Uterus (tissue), 4 donors: ENCODE measurements around the gene SMIM33. TPM values are rescaled to one million over a fixed set of nuclear protein-coding genes. Genes with fewer than 3 reads are reported as not detected.

Experiments
- DNase-seq, 2 donors: peaks; one replicate each; pipeline ENCODE4 v3.0.0-alpha.2; 2019 to 2020
- H3K27ac ChIP-seq, 2 donors: fragments of 200-600 bp; sonication (generic); 1 replicate in 1 of 2; 2 replicates in 1 of 2; pipeline ENCODE4 v1.5.1; 2016 to 2018
- H3K27me3 ChIP-seq, 2 donors: fragments of 200-600 bp; sonication (generic); one replicate each; pipeline ENCODE4 v1.5.1; 2018 to 2019; ENCODE audit warnings: control low read depth in 1 of 2
- H3K36me3 ChIP-seq, 2 donors: fragments of 200-600 bp; sonication (generic); one replicate each; pipeline ENCODE4 v1.5.1; 2019; ENCODE audit warnings: control low read depth in 1 of 2
- H3K4me1 ChIP-seq, 2 donors: fragments of 200-600 bp; sonication (generic); one replicate each; pipeline ENCODE4 v1.5.1; 2018 to 2019; ENCODE audit warnings: control low read depth in 1 of 2
- H3K4me3 ChIP-seq, 2 donors: fragments of 200-600 bp; sonication (generic); 1 replicate in 1 of 2; 2 replicates in 1 of 2; pipeline ENCODE4 v1.5.1; 2018 to 2019; ENCODE audit warnings: mild to moderate bottlenecking in 1 of 2
- H3K9me3 ChIP-seq, 2 donors: fragments of 200-600 bp; sonication (generic); one replicate each; pipeline ENCODE4 v1.5.1; 2019; ENCODE audit warnings: control low read depth in 1 of 2
- POLR2A ChIP-seq, 2 donors: fragments of 450-650 bp; IDR thresholded peaks; one replicate each; pipeline ENCODE4 v1.6.1; 2016; ENCODE audit warnings: antibody characterized with exemption in 2 of 2, mild to moderate bottlenecking in 1 of 2, moderate library complexity in 1 of 2
- intact Hi-C: fragments of 100-400 bp; cut with DNase I; formaldehyde crosslinking; loops from one replicate; pipeline ENCODE4 v1.15.1; 2023; ENCODE audit warnings: low total_unique reads
- total RNA-seq, 4 donors: library from RNA; depleted of rRNA in 3 of 4; stranded (reverse); fragments of >200 nt in 3 of 4; gene quantifications; one replicate each; pipeline versions ENCODE4 v1.1.0 to v1.2.4, GENCODE V29; 2014 to 2023
- TF ChIP-seq, protein P1 (sequence below), 4 experiments: fragments of 200-600 bp in 2 of 4; fragments of 450-650 bp in 2 of 4; sonication (generic) in 2 of 4; IDR thresholded peaks; one replicate each; pipeline ENCODE4 v1.5.1; 2016 to 2019; ENCODE audit warnings: antibody characterized with exemption in 4 of 4, mild to moderate bottlenecking in 2 of 4, moderate library complexity in 1 of 4
- donor health status: DM: yes; HTN: yes; CAD: no.

The SMIM33 gene
- total RNA-seq, 4 donors from 2014 or later = not detected

DNA sequence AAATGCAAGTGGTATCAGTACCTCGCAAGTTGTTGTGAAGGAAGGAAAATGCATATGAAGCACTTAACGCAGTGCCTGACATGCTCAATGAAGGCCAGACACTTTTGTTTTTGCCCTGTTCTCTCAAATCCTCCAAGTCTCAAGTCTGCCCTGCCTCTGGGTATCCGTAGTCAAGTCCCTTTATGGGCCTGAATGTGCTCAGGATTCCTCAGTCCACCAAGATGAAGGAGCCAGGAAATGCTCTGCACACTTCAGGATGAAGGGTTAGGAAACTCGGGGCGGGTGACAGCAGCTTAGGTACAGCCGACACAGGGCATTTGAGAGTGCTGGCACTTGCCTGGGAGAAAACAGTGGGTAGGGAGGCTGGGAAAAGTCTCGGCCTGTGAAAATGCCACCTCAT is 9.6 kb upstream of the SMIM33 start:
- Histone ChIP-seq H3K4me1 (no peaks in the 10 kb centered on the region), H3K9me3 (no peaks in the 10 kb centered on the region), H3K27ac (peak overlapping the region; percentile 64 to 66), H3K36me3 (no peaks in the 10 kb centered on the region), H3K27me3 (no peaks in the 10 kb centered on the region), H3K4me3 (no peak overlapping the region)
- no peak for TF ChIP-seq POLR2A (IDR thresholded peaks at IDR 0.05)
- TF ChIP-seq, protein P1, sequence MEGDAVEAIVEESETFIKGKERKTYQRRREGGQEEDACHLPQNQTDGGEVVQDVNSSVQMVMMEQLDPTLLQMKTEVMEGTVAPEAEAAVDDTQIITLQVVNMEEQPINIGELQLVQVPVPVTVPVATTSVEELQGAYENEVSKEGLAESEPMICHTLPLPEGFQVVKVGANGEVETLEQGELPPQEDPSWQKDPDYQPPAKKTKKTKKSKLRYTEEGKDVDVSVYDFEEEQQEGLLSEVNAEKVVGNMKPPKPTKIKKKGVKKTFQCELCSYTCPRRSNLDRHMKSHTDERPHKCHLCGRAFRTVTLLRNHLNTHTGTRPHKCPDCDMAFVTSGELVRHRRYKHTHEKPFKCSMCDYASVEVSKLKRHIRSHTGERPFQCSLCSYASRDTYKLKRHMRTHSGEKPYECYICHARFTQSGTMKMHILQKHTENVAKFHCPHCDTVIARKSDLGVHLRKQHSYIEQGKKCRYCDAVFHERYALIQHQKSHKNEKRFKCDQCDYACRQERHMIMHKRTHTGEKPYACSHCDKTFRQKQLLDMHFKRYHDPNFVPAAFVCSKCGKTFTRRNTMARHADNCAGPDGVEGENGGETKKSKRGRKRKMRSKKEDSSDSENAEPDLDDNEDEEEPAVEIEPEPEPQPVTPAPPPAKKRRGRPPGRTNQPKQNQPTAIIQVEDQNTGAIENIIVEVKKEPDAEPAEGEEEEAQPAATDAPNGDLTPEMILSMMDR (IDR thresholded peaks at IDR 0.05) = no peak
- DNase-seq = no peak
- intact Hi-C loops = no loop called here

DNA sequence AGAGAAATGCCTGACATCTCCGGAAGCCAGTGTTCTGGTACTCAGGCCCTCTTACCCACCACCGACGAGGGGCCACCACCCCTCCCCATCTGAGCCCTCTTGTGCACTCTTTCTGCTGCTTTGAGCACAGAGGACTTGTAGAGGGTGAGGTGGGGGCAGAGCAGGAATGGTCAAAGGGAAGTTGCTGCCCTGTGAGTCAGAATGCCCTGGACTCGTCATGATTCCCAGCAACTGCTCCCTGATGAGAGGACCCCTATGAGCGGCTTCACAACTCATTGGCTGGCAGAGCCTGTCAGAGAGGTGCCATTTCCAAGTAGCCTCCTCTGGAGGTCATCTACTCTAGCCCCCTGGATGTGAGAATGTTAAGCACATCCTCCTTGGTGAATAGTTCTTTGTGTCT is 9.1 kb upstream of the SMIM33 start:
- intact Hi-C loops = no loop called here
- H3K4me1 ChIP-seq = no peaks in the 10 kb centered on the region
- peak overlapping the region in 1 of 2 donors; percentile 23 for H3K4me3 ChIP-seq
- no peaks in the 10 kb centered on the region for H3K27me3 ChIP-seq
- TF ChIP-seq, protein P1 (IDR thresholded peaks at IDR 0.05) = no peak
- no peak for TF ChIP-seq POLR2A (IDR thresholded peaks at IDR 0.05)
- H3K36me3 ChIP-seq = no peaks in the 10 kb centered on the region
- peak in 1 of 2 donors; percentile 48 for DNase-seq
- peak overlapping the region; percentile 64 to 66 for H3K27ac ChIP-seq
- H3K9me3 ChIP-seq = no peaks in the 10 kb centered on the region

DNA sequence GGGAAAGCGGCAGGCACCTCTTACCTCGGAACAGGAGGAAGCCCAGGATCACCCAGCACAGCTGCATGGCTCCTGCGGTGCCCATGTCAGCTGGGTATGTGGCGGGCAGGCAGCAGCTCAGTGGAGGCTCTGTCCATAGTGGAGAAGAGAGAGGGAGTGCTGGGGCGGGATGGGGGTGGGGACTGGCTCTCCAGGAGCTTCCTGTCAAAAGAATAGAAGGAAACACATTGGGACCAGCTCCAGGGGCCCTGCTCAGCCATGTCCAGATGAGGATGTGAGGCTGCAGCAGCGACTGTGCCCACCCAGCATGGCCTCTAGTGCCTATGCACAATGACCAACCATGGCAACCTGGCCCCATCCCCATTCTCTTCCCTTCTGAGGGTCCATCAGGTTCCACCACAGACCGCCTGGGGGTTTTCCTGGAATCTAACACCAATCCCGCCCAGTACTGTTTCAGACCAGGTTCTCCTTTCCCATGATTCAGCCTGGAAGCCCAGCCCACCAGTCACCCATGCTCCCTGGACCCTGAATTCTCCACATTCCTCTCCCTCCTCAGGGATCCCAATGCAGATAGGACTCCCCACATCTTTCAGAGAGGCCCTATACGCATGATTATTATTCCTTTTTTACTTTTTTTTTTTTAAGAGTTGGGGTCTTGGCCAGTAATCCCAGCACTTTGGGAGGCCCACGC is 8.1 kb upstream of the SMIM33 start, which contains the start of gene ECSCR:
Gene ECSCR, minus strand, starts transcription at position 158 of the 691 bp plus-strand sequence. Its CDS starts 73 bp downstream, at position 85.
- Histone ChIP-seq H3K36me3 (no peaks in the 10 kb centered on the region), H3K4me3 (peak within 1 kb of the TSS; percentile 9 to 23), H3K27ac (peak within 1 kb of the TSS; percentile 64 to 66), H3K27me3 (no peaks in the 10 kb centered on the region), H3K9me3 (no peaks in the 10 kb centered on the region), H3K4me1 (no peaks in the 10 kb centered on the region)
- intact Hi-C loops = no loop called here
- peak in 1 of 2 donors; percentile 57 for DNase-seq
- TF ChIP-seq, protein P1 (IDR thresholded peaks at IDR 0.05) = no peak
- TF ChIP-seq POLR2A (IDR thresholded peaks at IDR 0.05) = no peak

DNA sequence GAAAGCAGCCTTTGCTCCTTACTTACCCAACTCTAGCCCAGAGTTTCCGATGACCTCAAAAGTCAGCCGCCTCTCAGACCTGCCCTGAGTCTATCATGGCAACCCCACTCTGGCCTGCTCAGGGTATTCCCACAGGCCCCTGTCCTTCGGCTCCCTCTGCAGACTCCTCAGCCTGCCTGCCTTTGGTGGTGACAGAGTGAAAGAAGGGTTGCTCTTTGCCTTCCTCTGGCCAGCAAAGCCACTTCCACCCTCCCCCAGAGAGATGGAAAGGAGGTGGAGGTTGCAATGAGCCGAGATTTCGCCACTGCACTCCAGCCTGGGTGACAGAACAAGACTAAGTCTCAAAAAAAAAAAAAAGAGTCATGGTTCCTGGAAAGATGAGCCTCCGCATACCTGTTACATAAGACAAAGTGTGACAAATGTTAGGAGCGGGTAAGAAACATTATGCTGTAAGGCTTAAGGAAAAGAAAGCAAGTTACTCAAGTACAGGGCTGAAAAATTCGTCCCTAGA is 2.3 kb upstream of the SMIM33 start:
- no peak for DNase-seq
- Histone ChIP-seq H3K36me3 (no peaks in the 10 kb centered on the region), H3K27ac (no peak overlapping the region), H3K27me3 (no peaks in the 10 kb centered on the region), H3K9me3 (no peaks in the 10 kb centered on the region), H3K4me1 (no peaks in the 10 kb centered on the region), H3K4me3 (no peak overlapping the region)
- intact Hi-C loops = no loop called here
- no peak for TF ChIP-seq POLR2A (IDR thresholded peaks at IDR 0.05)
- TF ChIP-seq, protein P1 (IDR thresholded peaks at IDR 0.05) = no peak

DNA sequence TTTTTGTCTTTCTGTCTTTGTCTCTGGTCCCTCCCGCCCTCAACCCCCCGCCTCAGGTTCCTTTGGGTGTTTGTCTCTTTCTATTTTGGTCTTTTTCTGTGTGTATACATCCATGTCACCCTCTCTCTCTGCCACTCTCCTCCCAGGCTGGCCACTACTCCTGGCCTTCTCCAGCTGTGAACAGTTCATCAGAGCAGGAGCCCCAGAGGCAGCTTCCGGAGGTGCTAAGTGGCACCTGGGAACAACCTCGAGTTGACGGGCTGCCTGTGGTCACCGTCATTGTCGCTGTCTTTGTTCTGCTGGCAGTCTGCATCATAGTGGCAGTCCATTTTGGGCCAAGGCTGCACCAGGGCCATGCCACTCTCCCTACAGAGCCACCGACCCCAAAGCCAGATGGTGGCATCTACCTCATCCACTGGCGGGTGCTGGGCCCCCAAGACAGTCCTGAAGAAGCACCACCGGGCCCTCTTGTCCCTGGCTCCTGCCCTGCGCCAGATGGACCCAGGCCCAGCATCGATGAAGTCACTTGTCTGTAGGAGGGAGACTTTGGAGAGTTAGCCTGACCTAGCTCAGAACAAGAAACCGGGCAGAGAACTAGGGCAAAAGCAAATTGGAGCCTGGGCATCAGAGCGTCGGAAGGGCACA is 1.7 kb downstream of the SMIM33 start:
- H3K27ac ChIP-seq = peak overlapping the region; percentile 51 to 55
- H3K9me3 ChIP-seq = no peaks in the 10 kb centered on the region
- H3K4me3 ChIP-seq = no peak overlapping the region
- no peak for TF ChIP-seq POLR2A (IDR thresholded peaks at IDR 0.05)
- TF ChIP-seq, protein P1 (IDR thresholded peaks at IDR 0.05) = no peak
- no peaks in the 10 kb centered on the region for H3K36me3 ChIP-seq
- no peaks in the 10 kb centered on the region for H3K27me3 ChIP-seq
- H3K4me1 ChIP-seq = no peaks in the 10 kb centered on the region
- intact Hi-C loops = no loop called here
- no peak for DNase-seq
